Astrocyte of the cerebellum (primary cell): ENCODE results near the gene EPHB2.

Source experiments
- DNase-seq: peaks from one replicate; pipeline ENCODE4 v3.0.0-alpha.2; 2011; ENCODE audit warnings: low read depth
- H3K4me3 ChIP-seq: 2 replicates; pipeline ENCODE4 v1.5.1; 2011; ENCODE audit warnings: mild to moderate bottlenecking, low read depth, low read length, moderate library complexity
- in situ Hi-C: cut with HindIII; loops from 2 replicates; pipeline ENCODE4 v1.10.0; 2017; ENCODE audit warnings: low sequenced_read_pairs
- TF ChIP-seq, protein P1 (sequence below): IDR thresholded peaks from 2 replicates; pipeline ENCODE4 v1.5.1; 2012; ENCODE audit warnings: low read length, low read depth, moderate library complexity, mild to moderate bottlenecking; ENCODE audit errors: missing control alignments

Gene EPHB2

DNA sequence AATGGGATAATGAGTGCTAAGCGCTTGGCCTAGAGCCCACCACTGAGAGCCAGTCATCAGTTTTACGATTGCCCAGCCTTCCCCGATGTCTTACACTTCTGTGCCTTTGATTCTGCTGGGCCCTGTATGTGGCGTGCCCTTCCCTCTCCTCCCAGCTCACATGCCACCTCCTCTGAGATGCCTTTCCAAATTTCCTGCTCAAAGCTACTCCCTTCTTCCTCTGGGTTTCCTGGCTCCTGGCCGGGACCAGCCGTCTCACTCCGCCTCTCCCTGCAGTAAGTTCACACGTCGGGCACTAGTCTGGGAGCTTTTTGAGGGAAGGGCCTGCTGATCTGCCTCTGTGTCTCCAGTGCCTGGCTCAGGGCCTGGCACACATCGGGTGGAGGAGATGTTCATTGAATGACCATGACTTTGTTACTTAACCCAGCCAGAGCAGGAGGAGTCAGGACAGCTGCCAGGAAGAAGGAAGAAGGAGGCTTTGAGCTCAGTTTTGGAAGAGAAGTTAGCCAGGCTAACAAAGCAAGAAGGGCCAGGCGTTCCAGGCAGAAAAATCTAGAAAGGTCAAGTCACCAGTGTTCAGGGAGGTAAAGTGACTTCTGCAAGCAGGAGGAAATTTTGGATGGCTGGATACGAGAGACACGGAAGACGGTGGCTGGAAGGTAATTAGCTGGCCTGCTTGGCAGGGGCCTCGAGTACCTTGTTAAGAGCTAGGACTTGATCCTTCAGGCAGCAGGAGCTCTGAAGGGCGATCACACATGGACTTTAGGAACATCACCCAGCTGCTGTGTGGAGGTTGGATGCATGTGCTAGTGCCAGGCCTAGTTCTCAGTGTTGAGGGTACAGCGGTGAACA lies 63.6 kb downstream of the EPHB2 start:
- in situ Hi-C loops = loop anchor here (5.0 kb wide), 1 partner anchor 48 kb away; no protein-coding TSS in a partner anchor
- TF ChIP-seq, protein P1, sequence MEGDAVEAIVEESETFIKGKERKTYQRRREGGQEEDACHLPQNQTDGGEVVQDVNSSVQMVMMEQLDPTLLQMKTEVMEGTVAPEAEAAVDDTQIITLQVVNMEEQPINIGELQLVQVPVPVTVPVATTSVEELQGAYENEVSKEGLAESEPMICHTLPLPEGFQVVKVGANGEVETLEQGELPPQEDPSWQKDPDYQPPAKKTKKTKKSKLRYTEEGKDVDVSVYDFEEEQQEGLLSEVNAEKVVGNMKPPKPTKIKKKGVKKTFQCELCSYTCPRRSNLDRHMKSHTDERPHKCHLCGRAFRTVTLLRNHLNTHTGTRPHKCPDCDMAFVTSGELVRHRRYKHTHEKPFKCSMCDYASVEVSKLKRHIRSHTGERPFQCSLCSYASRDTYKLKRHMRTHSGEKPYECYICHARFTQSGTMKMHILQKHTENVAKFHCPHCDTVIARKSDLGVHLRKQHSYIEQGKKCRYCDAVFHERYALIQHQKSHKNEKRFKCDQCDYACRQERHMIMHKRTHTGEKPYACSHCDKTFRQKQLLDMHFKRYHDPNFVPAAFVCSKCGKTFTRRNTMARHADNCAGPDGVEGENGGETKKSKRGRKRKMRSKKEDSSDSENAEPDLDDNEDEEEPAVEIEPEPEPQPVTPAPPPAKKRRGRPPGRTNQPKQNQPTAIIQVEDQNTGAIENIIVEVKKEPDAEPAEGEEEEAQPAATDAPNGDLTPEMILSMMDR = no peak
- no peak overlapping the region for H3K4me3 ChIP-seq
- DNase-seq = peak; percentile 36

DNA sequence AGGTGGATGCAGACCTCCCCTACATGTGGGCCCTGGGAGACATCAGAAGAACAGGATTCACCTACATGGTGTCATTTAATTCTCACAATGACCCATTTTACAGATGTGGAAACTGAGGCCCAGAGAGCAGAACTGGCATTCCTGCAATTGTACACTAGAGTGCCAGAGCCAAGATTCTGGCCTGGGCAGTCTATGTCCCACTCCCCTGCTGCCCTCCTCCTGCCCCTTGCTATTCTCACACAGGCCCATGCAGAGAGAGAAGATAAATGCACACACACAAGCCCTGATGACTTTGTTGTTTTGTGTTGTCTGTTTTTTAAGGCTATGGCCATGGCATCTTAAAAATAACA lies 64.2 kb downstream of the EPHB2 start:
- in situ Hi-C loops = loop anchor here (5.0 kb wide), 1 partner anchor 47 kb away; no protein-coding TSS in a partner anchor
- H3K4me3 ChIP-seq = no peak overlapping the region
- TF ChIP-seq, protein P1 = no peak
- DNase-seq = no peak

DNA sequence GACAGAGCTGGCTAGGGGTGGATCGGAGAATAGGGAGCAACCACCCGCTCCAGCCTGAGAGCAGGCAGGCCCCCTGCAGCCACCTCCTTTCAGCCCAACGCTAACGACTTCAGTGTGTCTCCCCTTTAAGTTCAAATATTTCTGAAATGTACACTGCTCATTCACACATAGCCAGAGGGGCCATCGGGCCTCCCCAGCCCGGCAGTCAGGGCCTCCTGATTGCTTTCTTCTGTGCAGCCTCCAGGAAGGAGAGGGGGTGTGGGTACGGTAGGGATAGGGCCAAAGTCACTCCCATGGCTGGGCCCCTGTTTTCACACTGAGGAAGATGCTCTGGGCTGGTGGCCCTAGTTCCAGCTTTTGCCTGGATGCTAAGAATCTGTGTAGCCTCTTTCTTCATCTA lies 64.8 kb downstream of the EPHB2 start:
- TF ChIP-seq, protein P1 = no peak
- no peak overlapping the region for H3K4me3 ChIP-seq
- no peak for DNase-seq
- in situ Hi-C loops = no loop called here

DNA sequence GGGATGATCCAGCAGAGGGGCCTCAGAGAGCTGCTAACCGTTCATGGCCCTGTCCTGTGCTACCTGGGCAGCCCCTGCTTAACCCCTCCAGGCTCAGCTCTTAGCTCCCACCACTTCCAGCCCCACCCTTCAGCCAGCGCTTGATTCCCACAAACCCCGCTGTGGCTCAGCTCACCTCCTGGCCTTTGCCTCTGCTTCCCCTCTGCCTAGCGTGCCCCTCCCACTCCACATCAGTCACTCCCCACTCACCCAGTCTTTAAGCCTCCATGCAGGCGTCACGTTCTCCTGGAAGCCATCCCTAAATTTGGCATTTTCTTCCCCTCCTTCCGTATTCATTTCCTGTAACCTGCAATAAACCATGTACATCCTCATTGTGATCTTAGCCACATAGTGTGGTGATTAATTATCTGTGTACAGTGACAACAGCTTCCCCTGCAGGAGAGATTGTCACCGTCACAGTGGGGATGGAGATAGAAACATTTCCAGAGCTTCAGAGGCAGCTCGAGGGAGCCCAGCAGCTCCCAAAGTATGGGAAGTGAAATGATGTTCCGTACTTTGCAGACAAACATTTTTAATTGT lies 65.5 kb downstream of the EPHB2 start:
- in situ Hi-C loops = no loop called here
- no peak overlapping the region for H3K4me3 ChIP-seq
- TF ChIP-seq, protein P1 = no peak
- no peak for DNase-seq

DNA sequence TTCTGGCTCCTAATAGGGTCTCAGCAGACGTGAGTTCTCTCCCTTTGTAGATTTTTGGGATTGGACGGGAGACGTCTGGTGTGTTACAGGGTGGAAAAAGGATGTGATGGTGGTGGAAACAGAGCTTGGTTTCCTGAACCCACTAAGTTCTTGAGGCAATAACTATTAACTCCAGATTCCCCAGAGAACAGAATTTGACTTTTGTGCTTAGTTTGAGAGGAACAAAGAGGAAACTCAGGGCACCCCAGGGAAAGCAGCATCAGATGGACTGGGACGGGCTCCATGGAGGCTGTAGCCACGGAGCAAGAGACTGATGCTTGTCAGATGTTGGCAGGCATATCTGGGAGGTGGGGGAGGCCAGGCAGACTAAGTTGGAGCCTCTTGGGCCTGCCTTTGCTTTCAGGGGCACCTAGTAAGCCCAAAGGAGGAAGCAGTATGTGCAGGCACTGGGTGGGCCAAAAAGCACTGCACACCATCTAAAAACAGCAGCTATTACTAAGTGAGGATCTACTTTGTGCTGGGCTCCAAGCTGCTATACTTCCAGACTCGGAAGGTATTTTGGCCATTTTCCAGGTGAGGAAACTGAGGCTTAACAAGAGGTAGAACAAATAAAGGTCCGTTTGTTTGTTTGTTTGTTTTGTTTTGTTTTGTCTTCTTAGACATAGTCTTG lies 66.9 kb downstream of the EPHB2 start:
- in situ Hi-C loops = no loop called here
- TF ChIP-seq, protein P1 = no peak
- DNase-seq = no peak
- H3K4me3 ChIP-seq = no peak overlapping the region

DNA sequence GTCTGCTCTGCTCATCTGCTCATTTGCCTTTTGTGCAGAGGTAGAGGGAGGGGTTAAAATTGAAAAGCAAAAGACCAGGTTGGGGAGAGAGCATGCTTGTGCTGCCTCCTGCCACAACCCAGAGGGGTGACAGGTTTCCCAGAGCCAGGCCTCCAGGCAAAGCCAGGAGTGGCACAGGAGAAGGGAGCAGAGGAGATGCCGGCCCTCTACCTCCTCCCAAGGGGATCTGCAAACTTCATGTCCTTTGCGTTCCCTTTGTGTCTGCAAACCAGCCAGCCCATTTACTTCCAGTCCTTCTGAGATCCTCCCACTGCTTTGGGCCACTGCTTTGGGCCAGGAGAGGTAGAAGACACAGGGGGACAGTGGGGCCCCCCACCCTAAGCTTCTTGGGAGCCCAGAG lies 67.8 kb downstream of the EPHB2 start:
- no peak for DNase-seq
- in situ Hi-C loops = no loop called here
- TF ChIP-seq, protein P1 = no peak
- no peak overlapping the region for H3K4me3 ChIP-seq
